RPMI7951 (cell line): ENCODE results near the gene ESR2. TPM values are rescaled to one million over a fixed set of nuclear protein-coding genes. Genes with fewer than 3 reads are reported as not detected.
"Not testable (repeated sequence)": the region's sequence is repeated elsewhere in the genome, so short reads cannot be mapped to it uniquely, and the experiment has no call there.

Experiments
- DNase-seq: peaks from one replicate; pipeline ENCODE4 v3.0.0-alpha.2; 2012; ENCODE audit warnings: low read depth
- total RNA-seq: library from RNA; depleted of rRNA; stranded (reverse); fragments of >200 nt; shearing (Covaris generic); gene quantifications from 2 replicates; pipeline ENCODE4 v1.2.3, GENCODE V29; 2014

Gene ESR2
- total RNA-seq, 1 experiment from 2014 or later = 0.12 TPM

GRCh38 chr14:64147126-64147790, 146.9 kb downstream of the ESR2 start:
- no peak for DNase-seq

GRCh38 chr14:64137657-64138290, 156.4 kb downstream of the ESR2 start:
- DNase-seq = peak; percentile 2

GRCh38 chr14:64126548-64126947, 167.6 kb downstream of the ESR2 start:
- no peak for DNase-seq

GRCh38 chr14:64125270-64125669, 168.9 kb downstream of the ESR2 start:
- DNase-seq = no peak

- DNase-seq = no peak
These were observed 170.8 kb downstream of the ESR2 start for GRCh38 chr14:64123241-64123822.

- DNase-seq = no peak
These were observed 174.2 kb downstream of the ESR2 start for GRCh38 chr14:64119980-64120379.

- DNase-seq = no peak
These were observed 174.7 kb downstream of the ESR2 start for GRCh38 chr14:64119500-64119899.

GRCh38 chr14:64118892-64119291, 175.3 kb downstream of the ESR2 start:
- no peak for DNase-seq

- DNase-seq = not testable (repeated sequence)
These were observed 175.8 kb downstream of the ESR2 start for GRCh38 chr14:64118403-64118742.

- no peak for DNase-seq
These were observed 176.3 kb downstream of the ESR2 start for GRCh38 chr14:64117671-64118402.

GRCh38 chr14:64115401-64115800, 178.8 kb downstream of the ESR2 start:
- DNase-seq = no peak

GRCh38 chr14:64114796-64115195, 179.4 kb downstream of the ESR2 start:
- no peak for DNase-seq

- no peak for DNase-seq
These were observed 180.0 kb downstream of the ESR2 start for GRCh38 chr14:64114166-64114565.

- DNase-seq = no peak
These were observed 181.1 kb downstream of the ESR2 start for GRCh38 chr14:64112867-64113678.

- no peak for DNase-seq
These were observed 183.4 kb downstream of the ESR2 start for GRCh38 chr14:64110802-64111201.

GRCh38 chr14:64109819-64110554, 184.2 kb downstream of the ESR2 start:
- DNase-seq = no peak

GRCh38 chr14:64107438-64107837, 186.7 kb downstream of the ESR2 start:
- no peak for DNase-seq

GRCh38 chr14:64098120-64098519, 196.1 kb downstream of the ESR2 start:
- DNase-seq = no peak

- DNase-seq = no peak
These were observed 198.6 kb downstream of the ESR2 start for GRCh38 chr14:64095620-64096019.

GRCh38 chr14:64092940-64093339, 201.2 kb downstream of the ESR2 start:
- DNase-seq = no peak

- DNase-seq = no peak
These were observed 201.8 kb downstream of the ESR2 start for GRCh38 chr14:64092338-64092737.
